ENCODE results near the gene FN3K.

Gene FN3K

GRCh38 chr17:82794781-82795482 lies 59.5 kb downstream of the FN3K start:
- Histone ChIP-seq H3K79me2 (ENCODE audit: insufficient read depth, low read length) (peaks cover 11% of the 10 kb centered on the region; the same call in 1 of the 2 replicates), H3K27ac (ENCODE audit: low read depth, low read length) (no peak overlapping the region), H3K27me3 (ENCODE audit: low read length) (no peaks in the 10 kb centered on the region), H3K9ac (ENCODE audit: low read length) (no peak overlapping the region), H3K9me3 (ENCODE audit: insufficient read depth, low read length) (no peaks in the 10 kb centered on the region), H2AFZ (ENCODE audit: low read depth, low read length, severe bottlenecking) (no peak overlapping the region), H4K20me1 (ENCODE audit: low read depth, low read length) (no peaks in the 10 kb centered on the region), H3K4me3 (ENCODE audit: insufficient read depth, low read length, poor library complexity, severe bottlenecking) (no peak overlapping the region), H3F3A (ENCODE audit: insufficient read depth) (no peaks in the 10 kb centered on the region), H3K9me2 (replicated peaks; ENCODE audit: insufficient read depth, low read length) (no peaks in the 10 kb centered on the region), H3K36me3 (ENCODE audit: low read length) (no peaks in the 10 kb centered on the region), H3K4me2 (ENCODE audit: low read depth, low read length, poor library complexity, severe bottlenecking) (no peak overlapping the region)
- no peak for TF ChIP-seq EZH2phosphoT487 (conservative IDR thresholded peaks at IDR 0.05; ENCODE audit: low read length)
- no peak for TF ChIP-seq CTCF (IDR thresholded peaks at IDR 0.05; ENCODE audit: insufficient read depth, low read length, poor library complexity, severe bottlenecking)

- Histone ChIP-seq H4K20me1 (ENCODE audit: low read depth, low read length) (no peaks in the 10 kb centered on the region), H3K27me3 (ENCODE audit: low read length) (no peaks in the 10 kb centered on the region), H3K9me3 (ENCODE audit: insufficient read depth, low read length) (no peaks in the 10 kb centered on the region), H3K4me2 (ENCODE audit: low read depth, low read length, poor library complexity, severe bottlenecking) (no peak overlapping the region), H3F3A (ENCODE audit: insufficient read depth) (no peaks in the 10 kb centered on the region), H3K36me3 (ENCODE audit: low read length) (no peaks in the 10 kb centered on the region), H2AFZ (ENCODE audit: low read depth, low read length, severe bottlenecking) (no peak overlapping the region), H3K79me2 (ENCODE audit: insufficient read depth, low read length) (peaks cover 11% of the 10 kb centered on the region; the same call in 1 of the 2 replicates), H3K9me2 (replicated peaks; ENCODE audit: insufficient read depth, low read length) (no peaks in the 10 kb centered on the region), H3K27ac (ENCODE audit: low read depth, low read length) (no peak overlapping the region), H3K9ac (ENCODE audit: low read length) (no peak overlapping the region), H3K4me3 (ENCODE audit: insufficient read depth, low read length, poor library complexity, severe bottlenecking) (no peak overlapping the region)
- TF ChIP-seq EZH2phosphoT487 (conservative IDR thresholded peaks at IDR 0.05; ENCODE audit: low read length) (no peak), CTCF (IDR thresholded peaks at IDR 0.05; ENCODE audit: insufficient read depth, low read length, poor library complexity, severe bottlenecking) (no peak)
Measured at GRCh38 chr17:82795615-82796014, 60.2 kb downstream of the FN3K start.

GRCh38 chr17:82797061-82797460 lies 61.6 kb downstream of the FN3K start:
- no peak overlapping the region for H3K9ac ChIP-seq (ENCODE audit: low read length)
- TF ChIP-seq EZH2phosphoT487 (conservative IDR thresholded peaks at IDR 0.05; ENCODE audit: low read length), result no peak
- no peaks in the 10 kb centered on the region for H3F3A ChIP-seq (ENCODE audit: insufficient read depth)
- no peaks in the 10 kb centered on the region for H3K9me2 ChIP-seq (replicated peaks; ENCODE audit: insufficient read depth, low read length)
- no peak overlapping the region for H3K27ac ChIP-seq (ENCODE audit: low read depth, low read length)
- no peak overlapping the region for H3K4me2 ChIP-seq (ENCODE audit: low read depth, low read length, poor library complexity, severe bottlenecking)
- no peaks in the 10 kb centered on the region for H4K20me1 ChIP-seq (ENCODE audit: low read depth, low read length)
- no peaks in the 10 kb centered on the region for H3K36me3 ChIP-seq (ENCODE audit: low read length)
- no peak overlapping the region for H2AFZ ChIP-seq (ENCODE audit: low read depth, low read length, severe bottlenecking)
- peaks cover 11% of the 10 kb centered on the region; the same call in 1 of the 2 replicates for H3K79me2 ChIP-seq (ENCODE audit: insufficient read depth, low read length)
- no peak overlapping the region for H3K4me3 ChIP-seq (ENCODE audit: insufficient read depth, low read length, poor library complexity, severe bottlenecking)
- no peaks in the 10 kb centered on the region for H3K9me3 ChIP-seq (ENCODE audit: insufficient read depth, low read length)
- no peaks in the 10 kb centered on the region for H3K27me3 ChIP-seq (ENCODE audit: low read length)

GRCh38 chr17:82798752-82799151 lies 63.3 kb downstream of the FN3K start:
- Histone ChIP-seq H2AFZ (ENCODE audit: low read depth, low read length, severe bottlenecking) (no peak overlapping the region), H3K9me2 (replicated peaks; ENCODE audit: insufficient read depth, low read length) (no peaks in the 10 kb centered on the region), H3K27ac (ENCODE audit: low read depth, low read length) (no peak overlapping the region), H3F3A (ENCODE audit: insufficient read depth) (no peaks in the 10 kb centered on the region), H4K20me1 (ENCODE audit: low read depth, low read length) (no peaks in the 10 kb centered on the region), H3K4me3 (ENCODE audit: insufficient read depth, low read length, poor library complexity, severe bottlenecking) (no peak overlapping the region), H3K4me2 (ENCODE audit: low read depth, low read length, poor library complexity, severe bottlenecking) (no peak overlapping the region), H3K79me2 (ENCODE audit: insufficient read depth, low read length) (peaks cover 11% of the 10 kb centered on the region; the same call in 1 of the 2 replicates), H3K9me3 (ENCODE audit: insufficient read depth, low read length) (no peaks in the 10 kb centered on the region), H3K9ac (ENCODE audit: low read length) (no peak overlapping the region), H3K36me3 (ENCODE audit: low read length) (no peaks in the 10 kb centered on the region), H3K27me3 (ENCODE audit: low read length) (no peaks in the 10 kb centered on the region)
- no peak for TF ChIP-seq EZH2phosphoT487 (conservative IDR thresholded peaks at IDR 0.05; ENCODE audit: low read length)
- TF ChIP-seq CTCF (IDR thresholded peaks at IDR 0.05; ENCODE audit: insufficient read depth, low read length, poor library complexity, severe bottlenecking), result no peak
